GM21367 (cell line): ENCODE measurements around the gene PSTK.

Experiments used
- ATAC-seq: cut with Tn5 transposase; IDR thresholded peaks from one replicate; pipeline ENCODE4 v1.9.1; 2021; ENCODE audit not compliant: unreplicated experiment

PSTK gene

DNA sequence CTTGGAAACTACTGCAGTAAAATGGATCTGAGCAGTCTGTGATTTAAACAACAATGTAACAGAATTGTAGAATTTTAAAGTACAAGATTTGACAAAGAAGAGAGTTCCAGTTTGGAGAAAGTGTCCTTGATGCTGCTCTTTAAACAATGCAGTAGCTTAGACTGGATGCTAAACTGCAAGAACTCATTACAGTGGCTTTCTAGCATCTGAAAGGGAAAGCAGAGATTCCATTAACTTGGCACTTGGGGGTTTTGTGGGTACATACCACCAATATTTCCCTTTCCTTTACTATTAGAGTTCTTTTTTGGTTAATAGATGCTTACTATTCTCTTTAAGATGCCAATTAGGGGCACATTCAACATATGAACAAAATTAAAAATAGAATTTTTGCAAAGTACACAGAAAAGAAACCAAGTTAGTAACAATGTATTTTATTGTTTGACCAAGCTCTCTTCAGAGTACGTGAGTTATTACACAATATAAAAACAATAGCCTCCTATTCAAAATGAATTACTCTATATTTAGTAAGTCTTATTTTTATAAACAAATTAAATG lies 11.9 kb downstream of the PSTK start:
- no peak for ATAC-seq

DNA sequence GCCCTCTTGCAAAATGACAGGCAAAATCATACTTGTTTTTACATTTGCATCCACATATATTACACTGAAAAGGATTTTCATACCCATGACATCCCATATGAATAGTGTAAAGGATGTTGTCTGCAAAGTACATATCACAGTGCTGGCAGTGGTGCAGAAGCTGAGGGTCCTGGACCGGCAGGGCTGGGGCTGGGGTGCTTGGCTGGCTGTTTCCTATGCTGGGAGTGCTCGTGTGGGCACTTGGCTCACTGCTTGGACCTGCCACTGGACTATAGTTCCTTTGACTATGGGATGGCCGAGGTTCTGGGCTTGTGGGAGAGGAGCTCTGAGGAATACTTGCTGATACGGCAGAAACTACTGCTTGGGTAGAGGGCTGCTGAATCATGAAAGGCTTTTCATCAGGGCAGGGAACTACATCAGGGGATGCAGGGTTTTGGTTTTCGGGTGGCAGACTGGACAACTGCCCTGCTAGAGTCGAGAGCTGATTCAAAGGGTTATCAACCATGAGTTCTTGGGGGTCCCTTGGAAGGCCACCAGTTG lies 13.7 kb downstream of the PSTK start:
- no peak for ATAC-seq

DNA sequence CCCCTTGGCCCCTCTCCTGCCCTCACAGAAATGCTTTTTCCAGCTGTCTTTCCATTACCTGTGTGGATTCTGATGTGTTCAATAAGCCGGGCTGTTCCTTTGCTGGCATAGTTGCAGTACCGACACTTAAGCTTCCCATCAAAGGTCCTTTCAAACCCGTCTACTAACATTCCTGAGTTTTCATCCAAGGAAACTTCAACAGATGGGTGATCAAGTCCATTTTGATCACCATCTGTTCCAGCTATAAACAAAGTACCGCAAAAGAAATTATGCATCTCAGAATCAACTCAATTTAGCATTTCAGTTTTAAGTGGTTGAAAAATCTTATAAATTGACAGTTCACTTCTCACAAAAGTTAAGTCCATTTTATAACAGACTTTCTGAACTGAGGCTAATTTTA lies 15.7 kb downstream of the PSTK start:
- no peak for ATAC-seq

DNA sequence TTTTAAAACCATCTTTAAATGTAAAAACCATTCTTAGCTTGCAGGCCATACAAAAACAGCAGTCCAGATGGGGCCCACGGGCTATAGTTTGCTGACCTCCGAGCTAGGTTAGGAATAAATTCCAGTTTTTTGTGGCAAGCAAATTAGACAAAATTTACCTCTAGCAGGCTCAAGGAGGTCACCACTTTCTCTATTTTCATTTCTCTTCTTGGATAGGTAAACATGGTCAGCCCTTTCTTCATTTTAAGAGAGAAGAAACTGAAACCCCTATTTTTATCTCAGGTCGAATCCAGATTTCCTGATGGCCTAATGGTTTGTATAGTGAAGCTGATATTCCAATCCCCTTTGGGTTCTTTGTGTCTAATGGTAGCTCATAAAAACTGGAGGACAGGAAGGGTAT lies 17.7 kb downstream of the PSTK start:
- ATAC-seq = peak; percentile 47

DNA sequence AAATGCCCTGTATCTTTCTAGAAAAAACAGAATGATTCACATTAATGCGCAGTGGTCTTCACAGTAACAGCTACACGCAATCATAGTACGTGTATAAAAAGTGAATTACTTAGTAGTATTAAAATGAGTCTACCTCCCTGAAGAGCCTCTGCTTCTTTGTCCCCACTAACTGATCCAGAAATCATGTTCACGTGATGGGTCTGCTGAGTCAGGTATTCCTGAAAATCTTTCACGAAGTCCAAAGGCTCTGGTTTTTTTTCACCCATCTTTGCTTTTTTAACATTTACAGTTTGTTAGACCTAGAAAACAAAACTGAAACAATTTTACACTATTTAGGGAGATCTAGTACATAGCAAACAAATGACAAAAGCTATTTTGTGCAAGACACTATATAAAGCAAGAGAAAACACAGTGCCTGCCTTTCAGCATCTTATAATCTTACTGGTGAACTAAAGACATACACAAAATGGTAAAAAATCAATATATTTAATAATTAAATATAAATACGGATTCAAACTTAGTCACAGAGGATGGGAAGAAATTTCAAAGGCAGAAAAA lies 18.2 kb downstream of the PSTK start:
- ATAC-seq = no peak

DNA sequence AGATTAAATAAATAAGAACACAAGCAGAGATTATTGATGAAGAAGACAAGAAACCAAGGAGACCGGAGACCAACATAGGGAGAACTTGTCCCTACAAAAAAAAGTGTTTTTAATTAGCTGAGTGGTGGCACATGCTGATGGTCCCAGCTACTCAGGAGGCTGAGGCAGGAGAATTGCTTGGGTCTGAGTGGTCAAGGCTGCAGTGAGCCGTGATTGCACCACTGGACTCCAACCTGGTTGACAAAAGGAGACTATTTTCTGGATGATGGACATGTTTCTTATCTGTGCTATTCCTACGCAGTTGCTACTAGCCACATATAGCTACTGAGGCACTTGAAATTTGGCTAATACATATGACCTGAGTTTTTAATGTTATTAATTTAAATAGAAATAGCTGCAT lies 18.7 kb downstream of the PSTK start:
- no peak for ATAC-seq

DNA sequence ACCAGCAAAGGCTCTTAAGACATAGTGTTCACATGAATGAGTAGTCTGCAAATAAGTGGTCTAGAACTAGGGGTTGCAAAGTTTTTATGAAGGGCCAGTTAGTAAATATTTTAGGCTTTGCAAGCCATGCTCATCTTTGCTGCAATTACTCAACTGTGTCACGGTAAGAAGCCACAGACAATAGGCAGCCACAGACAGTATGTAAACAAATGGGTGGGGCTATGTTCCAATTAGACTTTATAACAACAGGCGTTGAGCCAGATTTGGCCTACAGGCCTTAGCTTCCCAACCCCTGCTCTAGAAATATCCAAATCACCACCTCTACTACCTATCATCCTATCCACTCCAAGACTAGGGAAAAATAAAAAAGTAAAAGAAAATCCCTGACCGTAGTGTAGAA lies 19.1 kb downstream of the PSTK start:
- ATAC-seq = no peak

DNA sequence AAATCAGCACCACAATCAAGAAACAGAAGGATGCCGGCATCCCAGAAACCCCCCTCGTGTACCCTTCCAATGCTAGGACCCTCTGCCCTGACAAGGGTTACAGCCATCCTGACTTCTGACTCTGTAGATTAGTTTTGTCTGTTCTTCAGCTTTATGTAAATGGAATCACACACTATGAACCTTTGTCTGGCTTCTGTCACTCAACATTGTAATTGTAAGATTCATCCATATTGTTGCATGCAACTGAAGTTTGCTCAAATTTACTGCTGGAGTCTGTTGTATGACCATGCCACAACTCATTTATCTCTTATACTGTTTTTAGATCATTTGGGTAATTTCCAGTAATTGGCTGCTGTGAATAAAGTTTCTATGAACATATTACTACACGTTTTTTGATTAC lies 20.0 kb downstream of the PSTK start:
- ATAC-seq = no peak

DNA sequence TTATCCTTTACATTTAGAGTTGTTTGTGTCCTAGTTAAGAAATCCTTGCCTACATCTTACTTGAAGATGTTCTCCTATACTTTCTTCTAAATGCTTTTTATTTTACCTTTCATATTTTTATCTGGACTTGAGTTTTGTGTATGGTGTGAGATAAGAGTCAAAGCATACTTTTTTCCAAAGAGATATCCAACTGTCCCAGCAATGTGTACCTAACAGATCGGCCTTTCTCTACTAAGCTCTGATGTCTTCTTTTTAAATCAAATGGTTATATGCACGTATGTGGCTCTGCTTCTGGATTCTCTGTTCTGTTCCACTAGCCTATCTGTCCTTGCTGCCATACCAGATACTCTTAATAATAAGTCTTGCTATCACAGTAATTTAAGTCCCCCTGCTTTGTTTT lies 21.2 kb downstream of the PSTK start:
- no peak for ATAC-seq

DNA sequence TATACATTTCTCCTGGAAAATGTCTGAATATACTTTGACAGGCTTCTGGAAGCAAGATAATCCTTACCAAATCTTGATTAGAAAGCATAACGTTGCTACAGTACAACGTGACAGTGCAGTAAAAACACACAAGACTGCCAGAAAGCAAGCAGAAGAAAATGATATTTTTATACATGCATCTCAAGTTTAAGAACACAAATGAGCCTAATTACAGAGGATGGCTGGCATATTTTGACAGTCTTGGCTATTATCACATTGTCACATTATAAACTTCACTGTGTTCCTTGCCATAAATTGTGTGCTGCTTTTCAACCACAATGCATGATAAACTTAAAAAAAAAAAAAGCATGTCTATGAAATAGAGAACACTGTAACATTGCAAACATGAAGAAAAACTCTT lies 24.1 kb downstream of the PSTK start:
- ATAC-seq = no peak

DNA sequence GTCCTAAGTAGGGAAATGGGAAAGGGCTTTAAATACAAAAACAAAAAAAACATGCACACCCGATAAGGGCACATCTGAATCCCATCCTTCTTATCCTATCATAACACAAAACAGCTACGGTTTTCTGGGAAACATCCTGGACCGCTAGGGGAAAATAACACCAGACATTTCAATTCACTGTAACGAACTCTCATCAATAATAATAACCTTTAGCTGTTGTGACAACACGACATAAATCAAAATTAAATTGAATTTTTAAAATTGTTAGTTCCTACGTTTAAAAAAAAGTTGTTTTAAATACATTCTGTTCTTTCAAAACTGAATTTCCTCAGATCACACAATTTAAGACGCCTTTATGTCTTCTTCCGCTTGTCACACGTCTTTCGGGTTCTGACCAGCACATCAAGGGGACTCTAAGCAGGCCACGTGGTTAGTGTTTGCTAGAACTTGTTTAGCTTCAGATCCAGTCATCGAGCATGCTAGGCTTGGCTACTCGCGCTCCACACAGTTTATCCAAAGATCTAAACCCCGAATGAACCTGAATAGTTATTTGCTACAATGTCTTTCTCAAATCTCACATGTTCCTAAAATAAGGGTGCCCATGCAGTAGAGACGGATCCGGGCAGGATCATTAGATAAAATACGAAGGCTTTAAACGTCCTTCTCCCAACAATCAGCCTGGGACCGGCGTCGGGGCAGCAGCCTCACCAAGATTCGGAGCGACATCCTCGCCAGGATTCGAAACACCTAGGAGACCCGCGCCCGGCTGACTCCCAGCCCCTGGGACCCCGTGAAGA lies 27.6 kb downstream of the PSTK start:
- ATAC-seq = peak; percentile 41

DNA sequence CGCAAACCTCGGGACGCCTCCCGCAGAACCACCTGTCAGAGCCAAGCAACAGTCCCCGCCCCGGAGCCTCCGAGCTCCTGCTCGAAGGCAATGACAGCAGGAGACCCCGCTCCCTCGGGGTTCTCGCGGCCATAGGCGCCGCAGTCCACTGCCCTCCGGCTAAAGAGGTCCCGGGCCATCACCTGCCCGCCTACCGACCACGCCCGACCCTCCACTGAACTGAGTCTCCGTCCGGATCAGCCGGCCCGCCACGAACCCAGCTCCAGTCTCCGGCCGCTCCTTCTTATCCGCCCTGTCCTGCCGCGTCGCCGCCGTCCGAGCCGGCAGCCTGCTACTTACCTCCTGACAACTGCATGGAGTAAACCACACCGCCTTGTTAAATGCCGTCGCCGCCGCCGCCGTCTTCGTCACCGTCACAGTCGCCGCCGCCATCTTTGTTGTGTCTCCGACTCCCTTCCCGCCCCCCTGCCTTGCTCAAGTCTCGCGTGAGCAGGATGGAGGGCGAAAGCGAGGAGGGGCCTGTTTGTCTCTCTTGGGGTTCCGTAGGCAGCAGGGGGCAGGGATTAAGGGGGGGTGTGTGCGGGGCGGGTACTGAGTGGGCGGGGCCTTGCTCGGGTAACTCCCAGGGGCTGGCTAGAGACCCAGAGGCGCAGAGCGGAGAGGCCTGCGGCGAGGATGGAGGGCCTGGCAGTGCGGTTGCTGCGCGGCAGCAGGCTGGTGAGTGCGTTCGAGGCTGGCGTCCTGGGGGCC lies 28.3 kb downstream of the PSTK start, which contains the start of the genes ACADSB and IKZF5:
TSS of gene ACADSB (plus strand) at position 652 of the 750 bp plus-strand sequence. CDS start at position 676, 24 bp downstream.
TSS of gene IKZF5 (minus strand) at position 441 of the 750 bp plus-strand sequence. CDS start 10,170 bp downstream, outside the sequence.
- peak; percentile 77 for ATAC-seq

DNA sequence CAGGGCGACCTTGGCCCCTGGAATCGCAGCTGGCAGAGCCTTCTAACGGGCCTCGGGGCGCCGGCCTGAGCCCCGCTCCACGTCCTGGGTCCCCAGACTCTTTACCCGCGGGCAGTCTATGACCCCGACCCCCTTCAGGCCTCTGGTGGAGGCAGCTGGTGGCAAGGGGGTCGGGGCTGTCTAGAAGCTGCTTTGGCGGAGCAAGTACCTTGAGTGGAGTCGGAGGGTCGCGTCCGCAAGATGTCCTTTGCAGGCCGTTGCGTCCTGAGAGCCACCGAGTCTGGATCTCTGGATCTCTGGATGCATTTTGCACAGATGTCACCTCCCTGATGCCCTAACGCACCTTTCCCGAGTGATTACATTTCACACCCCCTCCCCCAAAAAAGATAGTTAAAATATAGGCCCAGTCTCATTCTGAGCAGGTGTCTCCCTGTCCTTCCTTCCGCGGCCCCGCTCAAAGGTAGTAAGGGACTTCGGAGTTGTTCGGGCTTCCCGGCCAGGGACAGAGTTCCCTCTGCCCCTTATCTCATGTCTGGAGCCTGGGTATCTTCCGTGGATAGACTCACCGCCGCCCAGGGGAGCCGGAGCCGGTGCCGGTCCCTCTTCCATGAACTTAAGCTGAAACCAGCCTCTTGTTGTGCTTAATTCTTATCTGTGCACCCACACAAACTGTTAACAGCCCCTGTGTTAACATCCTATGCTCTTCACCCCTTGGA lies 29.1 kb downstream of the PSTK start:
- peak; percentile 26 for ATAC-seq

DNA sequence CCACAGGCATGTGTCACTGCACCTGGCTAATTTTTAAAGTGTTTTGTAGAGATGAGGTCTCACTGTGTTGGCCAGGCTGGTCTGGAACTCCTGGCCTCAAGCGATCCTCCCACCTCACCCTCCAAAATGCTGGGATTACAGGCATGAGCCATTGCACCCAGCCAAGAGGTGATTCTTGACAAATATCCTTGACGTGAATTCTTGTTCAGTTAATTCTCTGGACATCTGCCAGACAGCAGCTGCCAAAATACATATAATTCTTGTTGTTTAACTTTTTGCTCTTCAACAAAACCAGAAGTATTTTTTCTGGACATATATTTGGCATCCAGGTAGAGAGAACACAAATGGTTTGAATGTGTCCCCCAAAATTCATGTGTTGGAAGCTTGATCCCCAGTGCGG lies 31.8 kb downstream of the PSTK start:
- no peak for ATAC-seq

DNA sequence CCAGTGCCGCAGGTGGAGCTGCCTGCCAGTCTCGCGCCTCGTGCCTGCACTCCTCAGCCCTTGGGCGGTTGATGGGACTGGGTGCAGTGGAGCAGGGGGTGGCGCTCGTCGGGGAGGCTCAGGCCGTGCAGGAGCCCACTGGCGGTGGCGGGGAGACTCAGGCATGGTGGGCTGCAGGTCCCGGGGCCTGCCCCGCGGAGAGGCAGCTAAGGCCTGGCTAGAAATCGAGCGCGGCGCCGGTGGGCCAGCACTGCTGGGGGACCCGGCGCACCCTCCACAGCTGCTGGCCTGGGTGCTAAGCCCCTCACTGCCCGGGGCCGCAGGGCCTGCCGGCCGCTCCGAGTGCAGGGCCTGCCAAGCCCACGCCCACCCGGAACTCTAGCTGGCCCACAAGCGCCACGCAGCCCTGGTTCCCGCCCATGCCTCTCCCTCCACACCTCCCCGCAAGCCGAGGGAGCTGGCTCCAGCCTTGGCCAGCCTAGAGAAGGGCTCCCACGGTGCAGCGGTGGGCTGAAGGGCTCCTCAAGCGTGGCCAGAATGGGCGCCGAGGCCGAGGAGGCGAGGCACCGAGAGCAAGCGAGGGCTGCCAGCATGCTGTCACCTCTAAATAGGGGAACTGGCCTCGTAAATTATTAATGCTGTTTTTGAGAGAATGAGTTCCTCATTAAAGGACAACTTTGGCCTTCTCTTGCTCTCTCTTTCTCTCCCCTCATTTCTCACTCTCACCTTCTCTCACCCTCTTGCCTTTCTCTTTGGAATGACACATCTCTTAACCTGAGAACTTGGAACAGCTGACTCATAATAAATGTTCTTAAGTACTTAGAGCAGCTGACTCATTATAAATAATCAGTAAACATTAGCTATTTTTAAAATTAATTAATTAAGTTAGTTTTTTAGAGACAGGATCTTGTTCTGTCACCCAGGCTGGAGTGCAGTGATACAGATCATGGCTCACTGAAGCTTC lies 33.5 kb downstream of the PSTK start:
- no peak for ATAC-seq

DNA sequence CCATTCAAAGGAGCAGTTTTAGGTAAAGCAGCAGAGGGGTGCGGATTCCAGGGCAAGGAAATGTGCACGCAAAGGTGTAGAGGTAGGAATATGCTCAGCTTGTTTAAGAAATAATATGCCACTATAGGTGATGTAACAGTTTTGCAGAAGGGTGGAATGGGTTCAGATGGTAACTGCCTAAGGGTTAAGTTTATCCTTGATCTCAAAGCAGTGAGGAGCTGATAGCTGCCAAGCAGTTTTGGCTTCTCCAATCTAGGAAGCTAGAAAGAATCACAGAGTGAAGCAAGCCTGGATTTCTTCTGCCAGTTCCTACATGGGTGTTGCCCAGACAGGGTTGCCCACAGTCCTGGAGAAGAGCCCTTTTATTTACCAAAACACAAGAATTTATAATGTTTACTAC lies 34.6 kb downstream of the PSTK start:
- ATAC-seq = no peak

DNA sequence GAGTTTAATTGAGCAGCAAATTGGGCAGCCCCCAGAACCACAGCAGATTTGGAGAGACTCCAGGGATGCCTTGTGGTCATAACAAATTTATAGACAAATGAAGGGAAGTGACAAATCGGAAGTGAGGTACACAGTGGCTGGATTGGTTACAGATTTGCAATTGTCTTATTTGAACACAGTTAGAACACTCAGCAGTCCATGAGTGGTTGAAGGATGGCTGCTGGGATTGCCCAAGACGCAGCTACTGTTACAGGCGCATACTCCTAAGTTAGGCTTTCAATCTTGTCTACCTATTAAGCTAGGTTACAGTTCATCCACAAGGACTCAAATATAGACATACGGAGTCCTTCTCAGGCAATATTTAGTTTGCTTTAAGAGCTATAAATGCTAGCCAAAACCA lies 36.0 kb downstream of the PSTK start:
- no peak for ATAC-seq

DNA sequence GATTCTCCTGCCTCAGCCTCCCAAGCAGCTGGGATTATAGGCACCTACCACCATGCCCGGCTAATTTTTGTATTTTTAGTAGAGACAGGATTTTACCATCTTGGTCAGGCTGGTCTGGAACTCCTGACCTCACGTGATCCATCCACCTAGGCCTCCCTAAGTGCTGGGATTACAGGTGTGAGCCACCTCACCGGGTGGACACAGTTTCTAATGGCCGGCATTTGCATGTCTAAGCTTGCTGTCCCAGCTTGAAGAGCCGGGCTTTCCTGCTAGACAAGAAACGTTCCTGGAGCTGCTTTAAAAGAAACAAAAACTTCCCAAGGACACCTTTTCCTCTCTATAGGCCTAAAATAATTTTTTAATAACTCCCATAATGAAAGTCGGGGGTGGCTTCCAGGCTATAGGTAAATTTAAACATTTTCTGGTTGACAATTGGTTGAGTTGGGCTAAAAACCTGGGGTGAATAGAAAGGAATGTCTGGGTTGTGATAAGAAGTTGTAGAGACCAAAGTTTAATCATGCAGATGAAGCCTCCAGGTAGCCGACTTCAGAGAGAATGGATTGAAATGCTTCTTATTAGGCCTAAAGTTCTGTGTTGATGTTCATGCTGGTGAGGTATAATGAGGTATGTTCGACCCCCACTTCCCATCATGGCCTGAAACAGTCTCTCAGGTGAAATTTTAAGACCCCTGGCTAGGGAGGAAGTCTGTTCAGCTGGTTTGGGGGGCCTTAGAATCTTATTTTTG lies 37.4 kb downstream of the PSTK start:
- ATAC-seq = no peak

DNA sequence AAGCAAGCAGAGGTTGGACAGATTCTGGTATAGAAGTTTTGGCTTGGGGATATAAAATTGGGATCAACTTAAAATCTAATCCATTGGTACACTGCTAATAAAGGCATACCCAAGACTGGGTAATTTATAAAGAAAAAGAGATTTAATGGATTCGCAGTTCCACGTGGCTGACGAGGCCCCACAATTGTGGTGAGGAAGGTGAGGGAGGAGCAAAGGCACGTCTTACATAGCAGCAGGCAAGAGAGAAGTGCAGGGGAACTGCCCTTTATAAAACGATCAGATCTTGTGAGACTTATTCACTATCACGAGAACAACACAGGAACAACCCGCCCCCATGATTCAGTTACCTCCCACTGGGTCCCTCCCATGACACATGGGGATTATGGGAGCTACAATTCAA lies 38.3 kb downstream of the PSTK start:
- ATAC-seq = no peak
